Head of caudate nucleus (tissue), 42 donors: ENCODE measurements around the gene CASZ1.

Source experiments
- DNase-seq, 42 donors: peaks; one replicate each; pipeline versions ENCODE4 v3.0.0 to v3.0.0-alpha.2; 2020 to 2021; ENCODE audit warnings: mixed read lengths in 7 of 42
- intact Hi-C: fragments of 100-400 bp; cut with DNase I; formaldehyde crosslinking; loops from one replicate; pipeline ENCODE4 v1.15.0; 2022

Gene CASZ1

DNA sequence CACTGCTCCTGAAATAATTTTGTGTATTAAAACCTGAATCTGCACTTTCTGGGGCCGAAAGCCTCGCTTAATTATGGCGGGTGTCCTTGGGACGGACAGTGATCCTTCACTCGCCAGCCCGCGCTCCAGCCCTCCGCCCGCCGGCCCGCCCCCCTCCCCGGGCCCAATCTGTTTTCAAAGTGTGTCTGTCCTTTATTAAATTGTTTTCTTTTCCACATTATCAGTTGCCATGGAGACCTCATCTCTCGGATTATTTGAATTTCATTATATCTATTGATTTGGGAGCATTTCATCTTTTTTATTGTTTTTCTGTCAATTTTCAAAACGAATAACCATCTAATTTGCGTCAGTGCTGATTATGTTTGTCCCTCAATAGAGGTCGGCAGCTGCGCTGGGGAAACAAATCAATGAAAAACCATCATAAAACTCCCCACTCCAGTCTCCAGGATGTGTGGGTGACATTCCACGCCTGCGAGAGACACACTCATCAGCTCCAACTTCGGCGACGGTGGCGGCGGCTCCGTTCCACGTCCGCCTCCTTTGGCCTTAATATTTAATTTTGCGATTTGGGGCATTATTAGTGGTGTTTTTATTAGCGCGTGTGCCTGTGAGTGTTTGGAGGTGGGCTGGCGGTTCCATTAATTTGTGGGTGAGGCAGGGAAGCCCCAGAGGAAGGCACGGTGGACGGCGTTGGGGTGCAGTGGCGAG is 123.9 kb downstream of the CASZ1 start:
- DNase-seq = peak in 36 of 42 donors; percentile 28 to 79 (median 50)
- intact Hi-C loops = no loop called here

DNA sequence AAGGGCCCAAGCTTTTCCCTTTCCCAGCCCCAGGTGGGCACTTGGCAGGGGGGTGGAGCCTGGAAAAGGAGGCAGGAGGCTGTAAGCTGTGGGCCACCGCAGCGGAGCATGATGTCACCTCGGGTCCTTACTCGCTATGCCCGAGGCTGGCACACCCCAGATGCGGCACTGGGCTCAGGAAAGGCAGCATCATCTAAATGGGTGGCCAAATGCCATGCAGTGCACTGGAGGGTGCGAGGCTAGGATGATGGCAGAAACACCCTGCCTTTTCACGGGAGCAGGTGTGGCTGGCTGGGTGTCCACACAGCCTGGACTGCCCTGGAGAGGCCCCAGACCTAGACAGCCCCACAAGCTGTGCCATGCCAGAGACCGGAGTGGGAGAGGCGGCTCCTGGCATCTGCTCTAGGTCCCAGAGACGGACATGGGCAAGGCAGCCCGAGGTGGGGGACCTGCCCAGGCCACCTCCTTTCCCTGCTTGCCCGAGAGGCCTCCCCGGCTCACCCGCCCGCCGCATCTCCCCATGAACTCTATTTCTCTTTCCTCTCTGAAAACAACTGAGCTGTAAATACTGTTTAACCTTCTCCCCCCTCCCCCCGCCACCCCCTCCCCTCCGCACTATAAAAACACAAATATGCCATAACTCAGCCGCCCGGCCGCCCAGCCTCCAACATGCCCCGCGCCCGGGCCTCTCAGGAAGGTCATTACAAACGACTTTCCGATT is 124.7 kb downstream of the CASZ1 start:
- DNase-seq = no peak
- intact Hi-C loops = no loop called here

DNA sequence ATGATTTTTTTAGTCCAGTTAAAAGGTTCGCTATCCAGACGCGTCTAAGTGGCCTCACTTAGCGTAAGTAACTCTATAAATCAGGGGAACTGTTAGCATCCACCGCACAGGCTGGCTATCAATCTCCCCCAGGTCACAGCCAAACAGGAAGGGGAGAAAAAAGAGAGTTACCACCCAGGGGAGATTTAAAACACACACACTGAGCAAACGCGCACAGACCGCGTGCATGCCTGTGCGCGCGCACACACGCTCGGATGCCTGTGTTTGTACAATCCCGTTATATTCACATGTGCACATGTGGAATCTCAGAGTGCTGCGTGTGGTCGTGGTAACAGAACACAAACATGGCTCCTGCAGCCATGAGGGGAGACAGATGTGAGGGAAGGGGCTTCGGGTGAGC is 125.4 kb downstream of the CASZ1 start:
- no peak for DNase-seq
- intact Hi-C loops = no loop called here

DNA sequence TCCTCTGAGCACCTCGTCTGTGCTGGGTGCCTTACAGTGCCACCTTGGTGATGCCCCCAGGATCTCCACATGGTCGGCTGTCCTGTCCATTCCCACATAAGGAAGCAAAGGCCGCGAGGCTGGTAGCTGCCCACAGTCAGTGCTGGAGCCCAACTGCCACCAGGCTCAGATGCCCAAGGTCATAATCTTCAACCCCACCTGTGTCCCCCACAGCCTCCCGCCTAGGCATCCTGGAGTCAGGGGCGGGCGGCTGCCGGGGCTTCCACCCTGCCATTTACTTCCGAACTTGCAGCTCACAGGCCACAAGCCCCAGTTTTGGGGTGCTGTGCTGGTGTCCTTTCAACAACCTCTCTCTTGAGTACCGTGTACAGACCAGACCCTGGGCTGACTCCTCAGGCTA is 126.3 kb downstream of the CASZ1 start:
- DNase-seq = no peak
- intact Hi-C loops = no loop called here

DNA sequence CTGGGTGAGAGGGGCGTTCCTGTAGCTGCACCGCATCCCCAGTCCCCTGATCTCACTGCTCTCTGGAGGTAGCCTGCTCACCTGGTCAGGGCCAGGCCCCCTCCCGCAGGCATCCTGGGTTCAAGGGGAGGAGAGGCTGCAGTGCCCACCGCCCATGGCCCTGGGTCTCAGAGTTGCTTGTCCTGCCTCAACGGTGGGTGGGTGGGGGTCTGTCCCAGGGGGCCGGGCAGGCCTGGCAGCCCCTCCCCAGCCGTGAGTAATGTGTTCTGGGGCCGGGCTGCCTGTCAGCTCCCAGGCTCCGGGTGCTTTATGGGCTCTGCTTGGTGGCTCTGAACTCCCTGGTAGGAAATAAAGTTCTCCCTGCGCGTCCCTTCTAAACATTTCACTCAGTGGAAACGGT is 126.9 kb downstream of the CASZ1 start:
- DNase-seq = no peak

DNA sequence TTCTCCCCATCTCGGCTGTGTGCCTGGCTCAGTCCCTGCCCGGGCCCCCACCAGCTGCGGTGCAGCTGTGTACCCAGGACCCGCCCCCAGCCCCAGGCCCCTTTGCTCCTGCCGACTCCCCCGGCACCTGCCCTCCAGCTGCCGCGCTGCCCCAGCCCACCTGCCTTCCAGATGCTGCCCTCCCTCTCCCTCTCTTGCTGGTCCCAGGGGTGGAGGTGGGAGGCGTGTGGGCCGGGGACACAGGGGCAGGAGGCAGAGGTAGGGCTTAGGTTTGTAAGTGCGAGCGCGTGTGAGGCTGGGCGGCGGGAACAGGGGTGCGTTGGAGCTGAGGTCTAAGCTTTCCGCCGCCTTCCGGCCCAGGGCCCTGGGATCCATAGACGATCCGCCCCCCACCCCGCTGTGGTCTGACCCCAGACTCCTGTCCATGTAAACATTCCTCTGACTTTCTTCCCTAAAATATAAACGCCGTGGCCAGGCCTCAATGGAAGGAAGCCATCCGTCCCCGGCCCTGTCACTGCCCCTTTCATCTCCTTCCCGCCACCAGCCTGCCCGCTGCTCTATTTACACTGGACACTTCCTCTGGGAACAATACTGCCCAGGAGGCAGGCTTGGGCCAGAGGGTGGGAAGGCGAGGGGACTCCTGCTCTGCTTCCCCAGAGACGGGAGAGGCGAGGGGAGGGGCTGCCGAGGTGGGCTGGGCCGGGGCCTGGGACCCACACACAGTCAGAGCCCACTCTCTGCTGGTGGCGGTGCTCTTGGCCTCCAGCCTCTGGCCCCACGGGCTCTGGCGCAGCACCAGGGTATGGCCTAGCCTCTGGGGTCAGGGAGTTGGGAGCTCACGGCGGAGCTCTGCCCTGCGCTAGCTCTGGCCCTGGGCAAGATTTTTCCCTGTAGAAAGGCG is 128.3 kb downstream of the CASZ1 start:
- intact Hi-C loops = no loop called here
- no peak for DNase-seq

More for the DNA sequence above, 126.9 kb downstream of the CASZ1 start:
- intact Hi-C loops = no loop called here

DNA sequence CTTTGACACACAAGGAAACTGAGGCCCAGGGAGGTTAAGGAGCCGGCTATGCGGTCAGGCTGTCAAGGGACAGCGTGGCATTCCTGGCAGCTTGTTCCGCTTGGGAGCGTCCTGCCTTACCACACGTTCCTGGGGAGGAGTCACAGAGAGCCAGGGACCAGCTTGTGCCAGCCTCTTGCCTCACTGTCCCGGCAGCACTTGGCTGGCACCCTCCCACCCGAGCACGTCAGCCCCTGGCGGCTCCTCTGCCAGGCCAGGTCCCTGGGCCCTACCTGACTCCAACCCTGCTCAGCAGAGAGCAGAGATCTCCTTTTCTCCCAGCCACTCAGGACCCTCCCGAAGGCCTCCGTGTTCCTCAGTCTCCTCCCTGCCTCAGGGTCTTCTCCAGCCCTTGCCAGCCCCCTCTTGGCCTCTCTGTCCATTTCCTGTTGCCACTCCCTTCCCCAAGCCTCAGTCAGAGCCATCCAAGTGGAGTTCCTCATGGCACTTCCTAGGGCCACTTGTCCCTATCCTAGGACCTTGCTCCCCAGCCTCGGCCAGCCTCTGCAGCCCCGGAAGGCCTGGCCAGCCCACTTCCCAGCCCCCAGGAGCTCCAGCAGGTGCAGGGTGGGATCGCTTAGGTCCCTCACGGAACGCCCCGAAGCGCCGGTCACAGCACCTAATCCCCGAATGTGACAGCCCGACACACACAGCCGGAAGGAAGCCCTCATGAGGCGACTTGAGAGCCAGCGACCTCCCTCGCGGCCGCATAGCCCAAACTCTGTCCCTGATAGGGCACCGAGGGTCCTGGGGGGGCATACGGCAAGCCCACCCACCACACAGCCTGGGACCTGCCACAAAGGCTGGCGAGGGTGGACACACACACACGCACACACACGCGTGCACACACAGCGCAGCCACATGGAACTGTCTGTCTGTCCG is 130.3 kb downstream of the CASZ1 start:
- intact Hi-C loops = no loop called here
- DNase-seq = peak in 7 of 42 donors; percentile 15 to 51 (median 18)

DNA sequence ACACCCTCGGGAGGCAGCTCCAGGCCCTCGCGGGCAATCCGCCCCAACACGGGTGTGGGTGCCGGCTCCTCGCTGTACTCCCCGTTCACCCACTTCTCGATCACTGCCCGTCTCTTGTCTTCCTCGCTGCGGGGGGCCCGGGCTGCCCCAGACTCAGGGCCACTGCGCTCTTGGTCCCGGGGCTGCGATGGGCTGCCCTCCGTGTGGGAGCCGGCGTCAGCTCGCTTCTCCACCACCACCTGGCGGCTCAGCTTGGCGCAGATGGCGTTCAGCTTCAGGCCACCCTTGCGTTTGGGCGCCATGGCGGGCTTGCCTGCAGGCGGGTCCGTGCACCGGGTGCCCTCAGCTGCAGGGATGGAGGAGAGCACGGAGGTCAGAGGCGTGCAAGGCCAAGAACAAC is 131.2 kb downstream of the CASZ1 start:
- intact Hi-C loops = no loop called here
- no peak for DNase-seq

DNA sequence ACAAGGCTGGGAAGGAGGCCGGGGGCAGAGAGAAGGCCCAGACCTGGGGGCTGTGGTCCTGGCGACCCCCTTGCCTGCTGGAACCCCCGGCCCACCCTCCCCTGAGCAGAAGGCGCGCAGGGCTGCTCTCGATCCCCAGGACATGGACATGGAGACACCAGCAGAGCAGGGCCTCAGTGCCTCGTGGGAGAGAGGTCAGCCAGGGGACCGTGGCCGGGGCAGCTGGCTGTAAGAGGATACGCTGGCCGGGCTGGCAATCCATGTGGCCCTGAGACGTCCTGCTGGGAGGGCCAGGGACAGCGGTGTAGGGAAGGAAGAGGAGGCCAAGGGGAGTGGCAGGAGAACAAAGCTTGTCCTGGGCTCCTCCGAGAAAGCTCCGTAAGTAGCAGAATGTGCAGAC is 132.2 kb downstream of the CASZ1 start:
- peak in 6 of 42 donors; percentile 17 to 50 (median 28) for DNase-seq
- intact Hi-C loops = no loop called here

DNA sequence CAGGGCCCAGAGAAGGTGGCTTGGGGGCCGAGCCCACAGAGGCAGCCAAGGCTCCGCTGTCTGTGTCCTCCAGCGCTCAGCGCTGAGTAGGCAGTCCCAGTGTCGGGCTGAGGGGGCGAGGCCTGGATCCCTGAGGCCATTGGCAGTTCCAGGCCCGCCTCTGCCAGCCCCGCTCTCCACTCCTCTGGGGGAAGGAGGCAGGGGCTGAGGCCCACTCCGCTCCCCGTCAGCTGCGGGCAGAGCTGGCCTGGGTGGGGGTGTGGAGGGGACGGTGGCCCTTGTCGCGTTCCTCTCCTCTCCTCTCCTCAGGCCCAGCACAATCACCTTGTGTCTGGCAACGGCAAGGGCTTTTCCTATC is 132.8 kb downstream of the CASZ1 start:
- peak; percentile 11 to 80 (median 58) for DNase-seq
- intact Hi-C loops = no loop called here

DNA sequence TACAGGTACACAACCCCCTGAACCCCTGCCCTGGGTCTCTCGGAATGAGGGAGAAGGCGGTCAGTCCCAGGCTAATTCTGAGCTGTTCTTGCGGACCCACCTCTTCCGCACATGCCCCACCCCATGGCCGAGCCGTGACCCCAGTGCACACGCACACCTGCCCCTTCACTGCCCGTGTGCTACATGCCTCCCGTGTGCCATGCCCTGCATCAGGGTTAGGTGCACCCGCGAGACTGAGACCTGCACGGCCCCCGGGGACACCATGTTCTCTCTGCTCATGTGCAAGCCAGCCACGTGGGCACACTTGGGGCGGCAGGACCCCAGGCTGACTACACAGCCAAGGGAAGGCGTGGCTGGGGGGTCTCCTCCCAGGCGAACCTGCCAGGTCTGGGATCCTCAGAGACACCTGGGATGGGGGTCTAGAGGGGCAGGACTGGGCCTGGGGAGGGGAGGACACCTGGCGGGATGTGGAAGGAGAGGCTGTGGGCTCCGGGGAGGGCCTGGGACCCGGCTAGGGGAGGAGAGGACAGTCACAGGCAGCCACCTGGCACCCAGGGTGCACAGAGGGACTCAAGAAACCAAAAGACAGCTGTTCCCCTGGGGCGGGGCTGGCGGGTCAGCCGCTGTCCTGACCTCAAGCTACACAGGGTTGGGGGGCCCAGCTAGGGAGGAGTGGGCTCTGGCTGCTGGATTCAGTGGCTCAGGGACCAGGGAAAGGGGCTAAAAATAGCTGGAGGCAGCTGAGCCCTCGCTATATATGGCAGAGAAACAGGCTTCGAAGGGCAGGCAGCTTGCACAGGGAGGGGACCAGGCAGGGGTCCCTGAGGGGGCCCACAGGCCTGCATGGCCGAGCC is 133.4 kb downstream of the CASZ1 start:
- no peak for DNase-seq
- intact Hi-C loops = no loop called here

DNA sequence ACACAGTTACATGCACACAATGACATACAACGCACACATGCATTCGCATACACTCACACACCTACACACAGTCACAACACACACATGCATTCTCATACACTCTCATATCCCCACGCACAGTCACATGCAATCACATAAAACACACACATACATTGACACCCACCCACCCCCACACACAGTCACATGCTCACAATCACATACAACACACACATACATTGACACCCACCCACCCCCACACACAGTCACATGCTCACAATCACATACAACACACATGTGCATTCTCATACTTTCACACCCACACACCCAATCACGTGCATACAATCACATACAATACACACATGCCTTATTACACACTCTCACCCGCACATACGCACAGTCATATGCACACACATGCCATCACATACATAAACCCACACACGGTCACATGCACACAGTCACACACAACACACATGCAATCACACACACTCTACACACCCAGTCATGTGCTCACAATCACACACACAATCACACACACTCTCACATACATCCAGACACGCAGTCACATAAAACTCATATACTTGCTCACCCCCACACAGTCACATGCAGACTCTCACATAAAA is 134.3 kb downstream of the CASZ1 start:
- intact Hi-C loops = no loop called here
- DNase-seq = no peak

DNA sequence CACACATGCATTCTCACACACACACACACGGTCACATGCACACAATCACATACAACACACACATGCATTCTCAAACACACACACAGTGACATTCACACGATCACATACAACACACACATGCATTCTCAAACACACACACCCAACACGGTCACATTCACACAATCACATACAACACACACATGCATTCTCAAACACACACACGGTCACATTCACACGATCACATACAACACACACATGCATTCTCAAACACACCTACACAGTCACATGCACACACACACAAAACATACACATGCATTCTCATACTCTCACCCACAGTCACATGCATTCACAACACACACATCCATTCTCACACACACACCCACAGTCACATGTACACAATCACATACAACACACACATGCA is 135.0 kb downstream of the CASZ1 start:
- DNase-seq = no peak
- intact Hi-C loops = no loop called here

DNA sequence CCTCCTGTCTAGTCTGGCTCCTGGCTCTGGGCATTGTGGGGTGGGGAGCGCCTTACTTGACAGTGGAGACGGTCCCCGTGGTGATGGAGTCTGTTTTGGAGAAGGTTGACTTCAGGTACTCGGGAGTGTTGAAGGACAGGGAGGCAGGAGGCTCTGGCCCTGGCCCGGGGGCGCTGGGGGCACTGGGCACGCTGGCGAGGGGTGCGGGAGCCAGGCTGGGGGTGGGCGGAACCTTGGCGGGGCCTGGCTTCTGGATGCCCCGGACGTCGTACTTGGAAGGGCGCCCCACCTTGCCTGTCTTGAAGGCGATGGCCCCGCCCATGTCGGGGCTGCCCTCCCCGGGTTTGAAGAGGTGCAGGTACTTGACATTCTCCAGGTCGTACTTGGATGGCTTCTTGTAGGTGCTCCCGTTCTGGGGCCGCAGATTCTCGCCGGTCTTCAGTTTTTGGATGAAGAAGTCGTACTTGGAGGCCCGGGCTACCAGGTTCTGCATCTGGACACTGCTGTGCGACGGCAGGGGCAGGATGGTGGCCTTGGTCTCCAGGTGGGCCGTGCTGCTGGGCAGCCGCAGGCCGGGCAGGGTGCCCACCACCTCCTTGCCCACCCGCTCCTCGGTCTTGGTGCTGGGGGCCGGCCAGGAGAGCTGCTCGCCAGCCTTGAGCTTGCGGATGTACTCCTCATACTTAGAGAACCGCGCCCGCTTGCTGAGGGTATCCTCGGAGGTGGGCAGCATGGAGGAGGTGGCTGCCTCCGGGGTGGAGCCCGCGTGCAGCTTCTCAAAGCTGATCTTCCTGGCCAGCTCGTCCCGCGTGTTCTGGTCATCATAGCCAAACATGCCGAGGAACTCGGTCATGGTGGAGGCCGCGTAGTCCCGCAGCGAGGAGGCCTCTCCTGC is 136.6 kb downstream of the CASZ1 start:
- intact Hi-C loops = no loop called here

DNA sequence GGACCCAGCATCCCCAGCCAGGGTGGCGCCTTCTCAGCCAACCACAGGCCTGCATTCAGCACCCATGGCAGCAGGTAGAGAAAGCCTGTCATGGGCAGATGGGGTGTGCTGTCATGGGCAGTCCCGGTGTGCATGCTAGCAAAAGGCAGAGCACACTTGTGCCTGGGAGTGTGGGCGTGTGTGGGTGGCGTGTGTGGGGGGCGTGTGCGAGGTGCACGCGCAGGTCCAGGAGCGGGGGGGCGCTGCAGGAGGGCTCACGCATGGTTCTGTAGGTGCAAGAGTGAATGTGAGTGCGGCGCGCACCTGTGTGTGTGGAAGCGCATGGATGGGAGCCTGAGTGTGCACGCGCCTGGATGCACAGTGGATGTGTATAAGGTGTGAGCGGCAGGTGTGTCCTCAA is 137.2 kb downstream of the CASZ1 start:
- no peak for DNase-seq
- intact Hi-C loops = no loop called here

More for the DNA sequence above, 136.6 kb downstream of the CASZ1 start:
- no peak for DNase-seq

DNA sequence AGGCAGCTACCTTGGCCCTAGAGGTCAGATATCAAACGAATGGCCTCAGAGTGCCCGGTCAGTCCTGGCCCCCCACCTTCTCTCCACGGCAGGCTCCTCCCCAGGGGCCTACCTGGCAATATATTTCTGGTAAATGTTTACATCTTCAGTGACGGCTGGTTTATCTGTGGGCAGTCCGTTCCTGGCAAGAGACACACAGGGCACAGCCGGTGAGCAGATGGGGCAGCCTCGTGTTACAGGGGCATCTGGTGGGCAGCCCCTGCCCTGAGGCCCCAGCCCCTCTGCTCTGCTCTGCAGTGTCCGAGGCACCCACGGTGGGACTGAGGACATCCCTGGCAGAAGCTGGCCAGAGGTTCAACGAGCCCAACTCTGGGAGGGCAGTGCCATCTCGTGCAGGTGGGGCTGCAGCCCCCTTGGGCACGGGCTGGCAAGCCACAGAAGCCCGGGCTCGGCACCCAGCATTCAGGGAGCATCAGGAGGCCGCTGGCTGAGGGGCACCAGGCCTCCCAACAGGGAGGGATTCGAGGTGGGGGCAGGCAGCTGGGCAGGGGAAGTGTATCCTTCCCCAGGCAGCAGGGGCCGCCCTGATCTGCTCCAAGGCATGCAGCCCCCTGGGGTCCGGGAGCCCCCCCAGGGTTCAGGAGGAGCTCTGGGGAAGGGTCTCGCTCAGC is 137.9 kb downstream of the CASZ1 start:
- intact Hi-C loops = no loop called here
- no peak for DNase-seq
